Sigmoid colon (tissue), 7 donors: ENCODE measurements around the gene FGD1. TPM values are rescaled to one million over a fixed set of nuclear protein-coding genes. Genes with fewer than 3 reads are reported as not detected.

Experiments used
- DNase-seq: peaks from one replicate; pipeline ENCODE4 v3.0.0-alpha.2; 2019
- H3K27ac ChIP-seq, 4 donors: fragments of 200-600 bp; sonication (generic); one replicate each; pipeline ENCODE4 v1.5.1; 2016 to 2019; ENCODE audit warnings: mild to moderate bottlenecking in 1 of 4
- H3K27me3 ChIP-seq, 3 donors: fragments of 200-600 bp; sonication (generic); one replicate each; pipeline ENCODE4 v1.5.1; 2019; ENCODE audit warnings: mild to moderate bottlenecking in 1 of 3
- H3K36me3 ChIP-seq, 4 donors: fragments of 200-600 bp; sonication (generic); one replicate each; pipeline ENCODE4 v1.5.1; 2016 to 2019
- H3K4me1 ChIP-seq, 4 donors: fragments of 200-600 bp; sonication (generic); one replicate each; pipeline ENCODE4 v1.5.1; 2017 to 2019
- H3K4me3 ChIP-seq, 4 donors: fragments of 200-600 bp; sonication (generic); one replicate each; pipeline ENCODE4 v1.5.1; 2017 to 2019; ENCODE audit warnings: mild to moderate bottlenecking in 2 of 4, moderate library complexity in 1 of 4
- H3K9me3 ChIP-seq, 4 donors: fragments of 200-600 bp in 3 of 4; sonication (generic) in 3 of 4; one replicate each; pipeline versions ENCODE4 v1.5.1 to v1.6.1; 2013 to 2019
- CTCF ChIP-seq, 4 experiments: fragments of 450-650 bp in 3 of 4; fragments of 200-600 bp in 1 of 4; IDR thresholded peaks; one replicate each; pipeline ENCODE4 v1.5.1; 2016 to 2019; ENCODE audit warnings: antibody characterized with exemption in 4 of 4, mild to moderate bottlenecking in 3 of 4, moderate library complexity in 2 of 4
- EP300 ChIP-seq, 4 donors: sonication (generic); formaldehyde crosslinking; IDR thresholded peaks; one replicate each; pipeline ENCODE4 v1.6.1; 2017; ENCODE audit warnings: antibody characterized with exemption in 4 of 4
- POLR2A ChIP-seq, 2 donors: fragments of 450-650 bp; IDR thresholded peaks; one replicate each; pipeline ENCODE4 v1.6.1; 2016; ENCODE audit warnings: antibody characterized with exemption in 2 of 2, mild to moderate bottlenecking in 2 of 2, moderate library complexity in 2 of 2
- POLR2AphosphoS5 ChIP-seq, 4 donors: sonication (generic); formaldehyde crosslinking; IDR thresholded peaks; one replicate each; pipeline ENCODE4 v1.6.1; 2017; ENCODE audit warnings: antibody characterized with exemption in 4 of 4
- WGBS, 2 donors: extraction: QIAGEN DNeasy Blood & Tissue Kit; methylation state at CpG; one replicate each; pipeline ENCODE4 v1.1.7; 2013; 5-methylcytosine and 5-hydroxymethylcytosine counted together
- intact Hi-C: fragments of 100-400 bp; cut with DNase I; formaldehyde crosslinking; loops from one replicate; pipeline ENCODE4 v1.15.1; 2023
- polyA plus RNA-seq, 3 donors: library from polyadenylated mRNA; stranded (reverse); fragments of 200-250 nt; gene quantifications; one replicate each; pipeline ENCODE4 v1.2.3, GENCODE V29; 2013
- total RNA-seq, 4 donors: library from RNA; depleted of rRNA; stranded (reverse); fragments of >200 nt; gene quantifications; one replicate each; pipeline ENCODE4 v1.1.0, GENCODE V29; 2016
- donor health status: healthy with polysubstance abuse.
- donor health status: Bipolar disorder and iron deficiency.
- donor health status: healthy.

FGD1 gene
- total and polyA plus RNA-seq, 7 donors = 0.60 to 9.7 (median 3.2) TPM

GRCh38 chrX:54411732-54412131 lies 84.3 kb downstream of the FGD1 start:
- no peaks in the 10 kb centered on the region for H3K4me1 ChIP-seq
- no peak for DNase-seq
- intact Hi-C loops = no loop called here
- no peak for TF ChIP-seq POLR2AphosphoS5 (IDR thresholded peaks at IDR 0.05)
- TF ChIP-seq EP300 (IDR thresholded peaks at IDR 0.05) = no peak
- TF ChIP-seq CTCF (IDR thresholded peaks at IDR 0.05) = no peak
- no peak for TF ChIP-seq POLR2A (IDR thresholded peaks at IDR 0.05)
- H3K27ac ChIP-seq = no peak overlapping the region
- WGBS, 2 donors = 68 to 73% methylated on average over 1 of the region's 1 CpG
- H3K4me3 ChIP-seq = no peak overlapping the region
- H3K27me3 ChIP-seq = no peaks in the 10 kb centered on the region
- H3K36me3 ChIP-seq = no peaks in the 10 kb centered on the region
- no peaks in the 10 kb centered on the region for H3K9me3 ChIP-seq

- Histone ChIP-seq H3K9me3 (no peaks in the 10 kb centered on the region), H3K36me3 (no peaks in the 10 kb centered on the region), H3K4me1 (no peaks in the 10 kb centered on the region), H3K27me3 (no peaks in the 10 kb centered on the region), H3K4me3 (no peak overlapping the region), H3K27ac (no peak overlapping the region)
- DNase-seq = no peak
- no peak for TF ChIP-seq EP300 (IDR thresholded peaks at IDR 0.05)
- no peak for TF ChIP-seq CTCF (IDR thresholded peaks at IDR 0.05)
- intact Hi-C loops = no loop called here
- WGBS, 2 donors = 38 to 79% methylated on average over 2 of the region's 2 CpGs
Observed at GRCh38 chrX:54407266-54407665, 88.8 kb downstream of the FGD1 start.

- Histone ChIP-seq H3K27me3 (no peaks in the 10 kb centered on the region), H3K4me3 (no peak overlapping the region), H3K9me3 (no peaks in the 10 kb centered on the region), H3K36me3 (no peaks in the 10 kb centered on the region), H3K27ac (no peak overlapping the region), H3K4me1 (no peaks in the 10 kb centered on the region)
- DNase-seq = no peak
- intact Hi-C loops = no loop called here
- TF ChIP-seq POLR2AphosphoS5 (IDR thresholded peaks at IDR 0.05) (no peak), EP300 (IDR thresholded peaks at IDR 0.05) (no peak), POLR2A (IDR thresholded peaks at IDR 0.05) (no peak), CTCF (IDR thresholded peaks at IDR 0.05) (no peak)
- WGBS, 2 donors = 86 to 100% methylated on average over 1 of the region's 1 CpG
Observed at GRCh38 chrX:54397113-54397512, 98.9 kb downstream of the FGD1 start.

Other genes starting within 250 kb of the FGD1 start
- gene WNK3, start 138.2 kb downstream of the FGD1 start, total RNA-seq = 1 to 10 TPM; 1.6 to 1.9 (median 1.7) TPM
- under 1 TPM in 2 of 3 donors, not detected in 1; under 0.01 to 0.10 TPM for gene WNK3, start 138.2 kb downstream of the FGD1 start, polyA plus RNA-seq
- gene TSR2, start 55.8 kb downstream of the FGD1 start, total RNA-seq = 10 to 100 TPM; 20.2 to 29.3 (median 26.8) TPM
- 10 to 100 TPM; 31.0 to 45.9 (median 42.6) TPM for gene TSR2, start 55.8 kb downstream of the FGD1 start, polyA plus RNA-seq
- gene GNL3L, start 34.0 kb upstream of the FGD1 start, total RNA-seq = 10 to 100 TPM in 3 of 4 donors, 1 to 10 TPM in 1; 9.9 to 18.3 (median 17.5) TPM
- gene GNL3L, start 34.0 kb upstream of the FGD1 start, polyA plus RNA-seq = 10 to 100 TPM in 1 of 3 donors, 1 to 10 TPM in 2; 4.2 to 14.6 (median 6.9) TPM